Measurements from ENCODE around the gene SOX15. TPM values are rescaled to one million over a fixed set of nuclear protein-coding genes. Genes with fewer than 3 reads are reported as not detected.
A peak's percentile ranks its signal among the peaks of the same experiment; 100 is the strongest.

The SOX15 gene
- polyA plus RNA-seq, 1 donor from 2014 or later: 0.47 TPM

DNA sequence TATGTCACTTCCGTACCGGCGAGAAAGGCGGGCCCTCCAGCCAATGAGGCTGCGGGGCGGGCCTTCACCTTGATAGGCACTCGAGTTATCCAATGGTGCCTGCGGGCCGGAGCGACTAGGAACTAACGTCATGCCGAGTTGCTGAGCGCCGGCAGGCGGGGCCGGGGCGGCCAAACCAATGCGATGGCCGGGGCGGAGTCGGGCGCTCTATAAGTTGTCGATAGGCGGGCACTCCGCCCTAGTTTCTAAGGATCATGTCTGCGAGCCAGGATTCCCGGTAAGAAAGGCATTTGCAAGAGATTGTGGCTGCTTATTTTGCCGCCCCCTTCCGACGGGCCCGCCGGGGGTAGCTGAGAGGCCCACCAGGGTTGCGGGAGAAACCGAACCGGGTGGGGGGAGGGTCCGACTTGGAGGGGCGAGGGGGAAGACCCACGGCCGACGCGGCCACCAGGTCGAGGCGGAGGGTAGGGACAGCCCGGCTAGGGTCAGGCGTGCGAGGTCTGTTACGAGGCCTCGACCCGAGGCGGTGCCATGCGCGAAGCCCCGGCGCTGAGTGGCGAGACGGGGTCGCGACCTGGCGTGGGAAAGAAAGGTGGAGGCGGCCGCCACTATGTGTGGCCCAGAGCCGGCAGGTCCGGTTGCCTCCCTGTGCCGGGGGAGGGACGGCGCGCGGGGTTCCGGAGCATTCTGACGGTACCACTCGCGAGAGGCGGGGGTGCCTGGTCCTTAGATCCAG is 17.1 kb downstream of the SOX15 start:
- Histone ChIP-seq H3K36me3 (ENCODE audit: insufficient read depth, low read length) (peaks cover 14% of the 10 kb centered on the region), H3K9me2 (ENCODE audit: insufficient read depth, low read length) (no peaks in the 10 kb centered on the region), H3K9me3 (ENCODE audit: low read length) (no peaks in the 10 kb centered on the region), H3K79me2 (replicated peaks; ENCODE audit: insufficient read depth, low read length) (peaks cover 35% of the 10 kb centered on the region), H3F3A (ENCODE audit: insufficient read depth, low read length, poor library complexity, severe bottlenecking) (no peaks in the 10 kb centered on the region), H4K20me1 (ENCODE audit: insufficient read depth) (peaks cover 30% of the 10 kb centered on the region), H3K9ac (ENCODE audit: low read length) (peak overlapping the region; percentile 100), H3K4me2 (ENCODE audit: low read length) (no peak overlapping the region), H3K4me3 (ENCODE audit: low read length) (peak overlapping the region; percentile 100), H3K27ac (ENCODE audit: low read length) (peak overlapping the region; percentile 97), H2AFZ (ENCODE audit: low read depth, low read length) (peak overlapping the region; percentile 8), H3K27me3 (ENCODE audit: insufficient read depth, low read depth, low read length) (no peaks in the 10 kb centered on the region)
- TF ChIP-seq SMC3 (conservative IDR thresholded peaks at IDR 0.05; ENCODE audit: poor library complexity) (no peak), EP300 (conservative IDR thresholded peaks at IDR 0.05; ENCODE audit: poor library complexity, severe bottlenecking) (peak; percentile 41), EZH2 (IDR thresholded peaks at IDR 0.05; ENCODE audit: borderline replicate concordance, insufficient read depth, low read length, poor library complexity, severe bottlenecking) (no peak), RAD21 (conservative IDR thresholded peaks at IDR 0.05) (no peak), POLR2AphosphoS5 (IDR thresholded peaks at IDR 0.05) (peak; percentile 98), TAF1 (IDR thresholded peaks at IDR 0.05; ENCODE audit: low read depth) (peak; percentile 93), MXI1 (conservative IDR thresholded peaks at IDR 0.05; ENCODE audit: poor library complexity, severe bottlenecking) (peak; percentile 88)
- TF ChIP-seq, protein P1, sequence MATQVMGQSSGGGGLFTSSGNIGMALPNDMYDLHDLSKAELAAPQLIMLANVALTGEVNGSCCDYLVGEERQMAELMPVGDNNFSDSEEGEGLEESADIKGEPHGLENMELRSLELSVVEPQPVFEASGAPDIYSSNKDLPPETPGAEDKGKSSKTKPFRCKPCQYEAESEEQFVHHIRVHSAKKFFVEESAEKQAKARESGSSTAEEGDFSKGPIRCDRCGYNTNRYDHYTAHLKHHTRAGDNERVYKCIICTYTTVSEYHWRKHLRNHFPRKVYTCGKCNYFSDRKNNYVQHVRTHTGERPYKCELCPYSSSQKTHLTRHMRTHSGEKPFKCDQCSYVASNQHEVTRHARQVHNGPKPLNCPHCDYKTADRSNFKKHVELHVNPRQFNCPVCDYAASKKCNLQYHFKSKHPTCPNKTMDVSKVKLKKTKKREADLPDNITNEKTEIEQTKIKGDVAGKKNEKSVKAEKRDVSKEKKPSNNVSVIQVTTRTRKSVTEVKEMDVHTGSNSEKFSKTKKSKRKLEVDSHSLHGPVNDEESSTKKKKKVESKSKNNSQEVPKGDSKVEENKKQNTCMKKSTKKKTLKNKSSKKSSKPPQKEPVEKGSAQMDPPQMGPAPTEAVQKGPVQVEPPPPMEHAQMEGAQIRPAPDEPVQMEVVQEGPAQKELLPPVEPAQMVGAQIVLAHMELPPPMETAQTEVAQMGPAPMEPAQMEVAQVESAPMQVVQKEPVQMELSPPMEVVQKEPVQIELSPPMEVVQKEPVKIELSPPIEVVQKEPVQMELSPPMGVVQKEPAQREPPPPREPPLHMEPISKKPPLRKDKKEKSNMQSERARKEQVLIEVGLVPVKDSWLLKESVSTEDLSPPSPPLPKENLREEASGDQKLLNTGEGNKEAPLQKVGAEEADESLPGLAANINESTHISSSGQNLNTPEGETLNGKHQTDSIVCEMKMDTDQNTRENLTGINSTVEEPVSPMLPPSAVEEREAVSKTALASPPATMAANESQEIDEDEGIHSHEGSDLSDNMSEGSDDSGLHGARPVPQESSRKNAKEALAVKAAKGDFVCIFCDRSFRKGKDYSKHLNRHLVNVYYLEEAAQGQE (IDR thresholded peaks at IDR 0.05; ENCODE audit: borderline replicate concordance): peak; percentile 77
- TF ChIP-seq, protein P2, sequence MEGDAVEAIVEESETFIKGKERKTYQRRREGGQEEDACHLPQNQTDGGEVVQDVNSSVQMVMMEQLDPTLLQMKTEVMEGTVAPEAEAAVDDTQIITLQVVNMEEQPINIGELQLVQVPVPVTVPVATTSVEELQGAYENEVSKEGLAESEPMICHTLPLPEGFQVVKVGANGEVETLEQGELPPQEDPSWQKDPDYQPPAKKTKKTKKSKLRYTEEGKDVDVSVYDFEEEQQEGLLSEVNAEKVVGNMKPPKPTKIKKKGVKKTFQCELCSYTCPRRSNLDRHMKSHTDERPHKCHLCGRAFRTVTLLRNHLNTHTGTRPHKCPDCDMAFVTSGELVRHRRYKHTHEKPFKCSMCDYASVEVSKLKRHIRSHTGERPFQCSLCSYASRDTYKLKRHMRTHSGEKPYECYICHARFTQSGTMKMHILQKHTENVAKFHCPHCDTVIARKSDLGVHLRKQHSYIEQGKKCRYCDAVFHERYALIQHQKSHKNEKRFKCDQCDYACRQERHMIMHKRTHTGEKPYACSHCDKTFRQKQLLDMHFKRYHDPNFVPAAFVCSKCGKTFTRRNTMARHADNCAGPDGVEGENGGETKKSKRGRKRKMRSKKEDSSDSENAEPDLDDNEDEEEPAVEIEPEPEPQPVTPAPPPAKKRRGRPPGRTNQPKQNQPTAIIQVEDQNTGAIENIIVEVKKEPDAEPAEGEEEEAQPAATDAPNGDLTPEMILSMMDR (IDR thresholded peaks at IDR 0.05; ENCODE audit: poor library complexity, severe bottlenecking): peak; percentile 40

DNA sequence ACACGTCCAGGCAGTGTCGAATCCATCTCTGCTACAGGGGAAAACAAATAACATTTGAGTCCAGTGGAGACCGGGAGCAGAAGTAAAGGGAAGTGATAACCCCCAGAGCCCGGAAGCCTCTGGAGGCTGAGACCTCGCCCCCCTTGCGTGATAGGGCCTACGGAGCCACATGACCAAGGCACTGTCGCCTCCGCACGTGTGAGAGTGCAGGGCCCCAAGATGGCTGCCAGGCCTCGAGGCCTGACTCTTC is 17.6 kb downstream of the SOX15 start:
- Histone ChIP-seq H4K20me1 (ENCODE audit: insufficient read depth) (peaks cover 30% of the 10 kb centered on the region), H3K79me2 (replicated peaks; ENCODE audit: insufficient read depth, low read length) (peaks cover 35% of the 10 kb centered on the region), H3F3A (ENCODE audit: insufficient read depth, low read length, poor library complexity, severe bottlenecking) (no peaks in the 10 kb centered on the region), H3K4me3 (ENCODE audit: low read length) (peak overlapping the region; percentile 100), H2AFZ (ENCODE audit: low read depth, low read length) (peak overlapping the region; percentile 70), H3K9me2 (ENCODE audit: insufficient read depth, low read length) (no peaks in the 10 kb centered on the region), H3K9ac (ENCODE audit: low read length) (peak overlapping the region; percentile 67), H3K9me3 (ENCODE audit: low read length) (no peaks in the 10 kb centered on the region), H3K4me2 (ENCODE audit: low read length) (peak overlapping the region; percentile 91), H3K36me3 (ENCODE audit: insufficient read depth, low read length) (peaks cover 14% of the 10 kb centered on the region), H3K27me3 (ENCODE audit: insufficient read depth, low read depth, low read length) (no peaks in the 10 kb centered on the region), H3K27ac (ENCODE audit: low read length) (peak overlapping the region; percentile 83)
- TF ChIP-seq MXI1 (conservative IDR thresholded peaks at IDR 0.05; ENCODE audit: poor library complexity, severe bottlenecking): peak; percentile 97
- TF ChIP-seq TAF1 (IDR thresholded peaks at IDR 0.05; ENCODE audit: low read depth): no peak
- TF ChIP-seq EZH2 (IDR thresholded peaks at IDR 0.05; ENCODE audit: borderline replicate concordance, insufficient read depth, low read length, poor library complexity, severe bottlenecking): no peak
